GM18951 (cell line): ENCODE results near the gene SYNDIG1.

Experiments used
- POLR2A ChIP-seq: IDR thresholded peaks from 4 replicates; pipeline ENCODE4 v1.6.1; 2011; ENCODE audit warnings: mild to moderate bottlenecking; ENCODE audit not compliant: insufficient read length, insufficient read depth; ENCODE audit errors: extremely low read depth
- in situ Hi-C: fragments of 300-500 bp; cut with MboI; formaldehyde crosslinking; loops from one replicate; pipeline ENCODE4 v1.12.0; 2022; ENCODE audit warnings: low sequenced_read_pairs, mixed read lengths, inconsistent platforms; ENCODE audit not compliant: unreplicated experiment

Gene SYNDIG1

DNA sequence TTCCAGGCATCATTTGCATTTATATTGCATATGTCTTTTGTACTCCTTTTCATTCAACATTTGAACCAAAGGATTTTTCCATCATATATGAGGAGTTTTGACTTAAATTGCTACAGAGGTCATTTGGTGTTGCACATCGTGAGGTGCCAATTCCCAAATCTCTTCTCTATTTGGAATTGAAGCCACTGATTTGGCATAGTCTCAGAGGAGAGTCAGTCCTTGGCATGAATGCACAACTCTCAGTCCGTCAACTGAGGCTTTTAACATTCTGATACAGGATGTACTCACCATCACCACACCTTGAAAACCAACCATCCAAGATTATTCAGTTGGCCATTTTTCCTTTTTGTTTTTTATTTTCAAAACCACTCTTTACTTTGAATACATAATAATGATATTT, 31.1 kb upstream of the SYNDIG1 start:
- in situ Hi-C loops, result no loop called here
- no peak for TF ChIP-seq POLR2A

DNA sequence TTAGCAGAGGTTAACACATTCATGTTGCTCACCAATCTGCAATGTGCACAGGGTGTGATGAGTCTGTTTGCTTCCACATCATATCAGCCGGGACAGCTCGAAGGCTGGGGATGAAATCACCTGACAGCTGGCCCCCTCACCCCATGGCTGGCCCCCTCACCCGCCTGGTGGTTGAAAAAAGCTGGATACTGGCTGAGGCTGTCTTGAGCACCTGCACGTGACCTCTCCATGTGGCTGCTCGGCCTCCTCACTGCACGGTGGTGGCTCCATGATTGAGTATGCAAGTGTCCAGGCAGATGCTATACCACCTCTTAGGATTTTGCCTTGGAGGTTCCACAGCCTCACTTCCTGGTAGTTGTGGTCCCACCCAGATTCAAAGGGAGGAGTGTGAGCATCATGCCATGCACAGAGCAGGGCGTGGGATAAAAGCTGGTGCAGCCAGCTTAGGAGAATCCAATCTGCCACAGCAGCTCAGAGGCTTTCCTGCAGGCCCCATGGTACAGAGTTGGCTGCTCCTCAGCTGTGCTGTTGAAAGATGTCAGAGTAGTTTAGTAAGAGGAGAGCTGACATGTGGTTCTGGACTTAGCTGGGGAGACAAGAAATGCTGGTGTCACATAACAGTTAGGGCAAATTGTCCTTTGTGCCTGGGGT, 29.6 kb upstream of the SYNDIG1 start:
- no peak for TF ChIP-seq POLR2A
- in situ Hi-C loops, result no loop called here

DNA sequence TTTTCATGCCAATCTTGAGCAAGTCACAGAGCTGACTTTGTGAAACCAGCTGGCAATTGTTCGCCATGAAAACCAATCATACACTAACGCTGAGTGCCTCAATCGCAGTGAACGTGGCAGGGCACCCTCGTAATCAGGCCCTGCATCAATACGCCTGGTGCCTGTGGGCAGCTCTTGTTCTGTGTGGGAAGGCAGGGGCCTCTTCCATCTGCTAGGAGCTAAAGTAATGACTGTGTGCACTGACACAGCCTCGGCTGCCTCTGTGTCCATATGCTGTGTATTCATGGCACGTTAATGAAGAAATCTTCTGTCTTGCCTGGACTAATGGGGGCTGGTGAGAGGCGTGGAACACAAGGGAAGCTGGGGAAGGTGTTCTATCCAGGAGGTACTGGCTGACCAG, 27.8 kb upstream of the SYNDIG1 start:
- in situ Hi-C loops, result no loop called here
- no peak for TF ChIP-seq POLR2A

DNA sequence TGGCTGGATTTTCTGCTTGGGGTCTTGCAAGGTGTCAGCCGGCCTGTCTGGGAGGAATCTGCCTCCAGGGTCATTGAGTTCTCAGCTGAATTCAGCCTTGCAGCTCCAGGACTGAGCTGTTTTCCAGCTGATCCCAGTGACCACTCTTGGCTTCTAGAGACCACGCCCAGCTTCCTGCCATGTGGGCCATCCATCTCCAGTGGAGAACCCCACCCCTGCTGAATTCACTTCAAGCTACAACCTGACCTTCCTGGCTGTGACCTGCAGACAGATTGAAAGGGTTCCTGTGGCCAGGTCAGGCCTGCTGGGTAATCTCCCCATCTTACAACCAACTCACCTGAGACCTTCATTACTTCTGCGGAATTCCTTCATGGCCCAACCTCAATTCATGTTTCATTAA, 26.5 kb upstream of the SYNDIG1 start:
- in situ Hi-C loops, result no loop called here
- TF ChIP-seq POLR2A, result no peak

DNA sequence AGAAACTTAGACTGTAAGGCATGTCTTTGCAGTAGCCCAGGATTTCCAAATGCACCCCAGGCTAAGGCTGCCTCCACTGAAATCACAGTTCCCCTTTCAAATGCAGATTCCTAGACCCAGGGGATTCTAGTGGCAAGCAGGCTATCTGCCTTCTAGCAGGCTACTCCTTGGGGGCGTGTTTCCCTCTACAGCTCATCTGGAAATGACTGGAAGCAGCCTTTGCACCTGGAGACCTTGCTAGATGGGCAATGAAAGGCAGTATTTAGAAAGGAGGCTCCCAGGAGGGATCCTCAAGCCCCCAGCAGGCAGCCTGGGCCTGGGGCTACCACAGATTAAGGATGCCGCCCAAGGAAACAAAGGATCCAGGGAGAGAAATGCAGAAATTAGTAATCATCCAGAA, 26.0 kb upstream of the SYNDIG1 start:
- TF ChIP-seq POLR2A, result no peak
- in situ Hi-C loops, result no loop called here

DNA sequence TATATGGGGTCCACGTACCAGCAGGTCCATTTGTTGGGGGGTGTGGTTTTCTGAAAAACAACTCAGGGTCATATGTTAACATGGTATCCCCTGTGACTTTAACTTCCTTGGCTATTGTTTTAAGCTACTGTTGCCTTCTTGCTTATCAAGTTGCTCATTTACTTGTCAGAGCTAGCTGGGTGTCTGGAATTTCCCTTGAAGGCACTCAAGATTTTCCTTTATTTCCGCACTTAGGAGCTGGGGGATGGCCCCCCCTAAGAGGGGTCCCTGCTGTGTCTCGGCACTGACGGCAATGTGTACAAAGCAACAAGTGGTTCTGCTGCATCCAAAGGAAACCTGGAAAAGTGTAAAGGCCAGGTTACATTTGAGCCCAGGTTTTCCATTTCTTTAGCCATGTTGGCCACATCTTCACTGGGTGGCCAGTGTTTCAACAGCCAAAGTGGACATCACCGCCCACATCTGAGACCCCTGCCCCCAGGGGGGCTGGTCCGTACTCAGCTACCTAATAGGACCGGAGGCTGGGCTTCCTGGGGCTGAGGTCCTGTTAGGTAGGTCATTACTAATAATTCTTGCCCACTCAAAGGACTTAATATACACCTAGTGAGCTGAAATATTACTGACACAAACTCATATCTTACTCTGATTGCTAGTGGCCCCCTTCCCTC, 24.8 kb upstream of the SYNDIG1 start:
- in situ Hi-C loops, result no loop called here
- no peak for TF ChIP-seq POLR2A

DNA sequence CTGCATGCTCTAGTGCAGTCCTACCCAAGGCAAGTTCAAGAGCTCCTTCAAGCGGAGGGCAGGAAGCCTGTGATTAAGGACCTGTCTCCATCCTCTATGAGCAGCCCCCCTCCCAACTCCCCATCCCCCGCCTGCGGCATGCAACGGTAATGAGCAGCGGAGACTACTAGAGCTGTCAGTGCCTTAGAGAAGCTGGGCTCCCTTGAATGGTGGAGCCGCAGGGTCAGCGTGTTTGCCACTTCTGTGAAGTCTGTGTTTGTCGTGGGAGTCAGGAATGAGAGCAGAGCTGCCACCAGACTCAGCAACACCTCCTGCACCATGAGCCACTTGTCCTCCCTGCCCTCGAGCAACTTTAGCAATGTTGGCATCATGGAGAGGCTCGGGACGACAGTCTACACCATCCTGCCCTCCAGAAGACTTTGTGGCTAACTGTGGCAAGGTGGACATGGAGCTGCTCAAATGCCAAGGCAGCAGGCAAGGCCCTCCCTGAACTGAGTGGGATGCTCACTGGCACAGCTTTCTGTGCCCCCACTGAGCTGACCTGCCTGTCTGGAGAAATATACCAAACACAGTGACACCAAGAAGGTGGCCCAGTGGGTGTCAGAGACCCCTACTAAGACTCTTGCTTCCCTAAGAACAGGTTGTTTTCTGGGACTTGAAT, 23.8 kb upstream of the SYNDIG1 start:
- no peak for TF ChIP-seq POLR2A
- in situ Hi-C loops, result no loop called here

DNA sequence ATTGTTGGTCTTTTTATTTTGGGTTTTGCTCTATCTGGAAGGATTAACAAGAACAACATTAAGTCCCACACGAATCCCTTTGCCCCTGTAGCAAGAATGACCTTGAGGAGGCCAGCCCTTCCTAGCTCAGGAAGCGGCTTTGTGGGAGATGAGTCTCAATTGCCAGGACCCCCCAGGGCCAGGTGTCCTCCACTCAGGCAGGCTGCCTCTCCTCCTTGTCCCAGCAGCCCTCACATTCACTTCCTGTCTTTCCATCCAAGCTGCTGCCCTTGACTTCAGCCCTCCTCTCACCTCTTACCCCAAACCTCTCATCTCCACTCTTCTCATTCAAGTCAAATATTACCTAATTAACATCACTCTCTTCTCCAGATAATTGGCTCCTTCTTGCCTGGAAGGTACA, 22.6 kb upstream of the SYNDIG1 start:
- in situ Hi-C loops, result no loop called here
- TF ChIP-seq POLR2A, result no peak

DNA sequence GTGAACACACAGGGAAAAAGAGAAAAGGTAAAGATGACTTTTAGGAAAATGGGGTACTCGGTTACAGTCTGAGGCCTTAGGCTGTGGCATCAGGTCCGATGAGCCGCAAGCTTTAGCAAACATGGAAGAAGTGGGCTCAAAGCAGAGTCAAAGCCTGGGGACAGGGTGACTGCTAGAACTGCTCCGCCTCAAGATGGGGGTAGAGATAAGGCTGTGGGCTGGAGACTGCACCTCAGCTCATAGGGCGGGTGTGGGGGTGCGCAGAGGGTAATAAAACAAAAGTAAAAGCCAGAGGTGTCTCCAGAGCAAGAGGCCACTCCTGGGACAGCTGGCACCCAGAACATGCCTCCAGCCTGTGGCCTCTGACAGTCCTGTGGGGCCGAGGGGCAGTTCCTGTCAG, 21.3 kb upstream of the SYNDIG1 start:
- in situ Hi-C loops, result no loop called here
- TF ChIP-seq POLR2A, result no peak

DNA sequence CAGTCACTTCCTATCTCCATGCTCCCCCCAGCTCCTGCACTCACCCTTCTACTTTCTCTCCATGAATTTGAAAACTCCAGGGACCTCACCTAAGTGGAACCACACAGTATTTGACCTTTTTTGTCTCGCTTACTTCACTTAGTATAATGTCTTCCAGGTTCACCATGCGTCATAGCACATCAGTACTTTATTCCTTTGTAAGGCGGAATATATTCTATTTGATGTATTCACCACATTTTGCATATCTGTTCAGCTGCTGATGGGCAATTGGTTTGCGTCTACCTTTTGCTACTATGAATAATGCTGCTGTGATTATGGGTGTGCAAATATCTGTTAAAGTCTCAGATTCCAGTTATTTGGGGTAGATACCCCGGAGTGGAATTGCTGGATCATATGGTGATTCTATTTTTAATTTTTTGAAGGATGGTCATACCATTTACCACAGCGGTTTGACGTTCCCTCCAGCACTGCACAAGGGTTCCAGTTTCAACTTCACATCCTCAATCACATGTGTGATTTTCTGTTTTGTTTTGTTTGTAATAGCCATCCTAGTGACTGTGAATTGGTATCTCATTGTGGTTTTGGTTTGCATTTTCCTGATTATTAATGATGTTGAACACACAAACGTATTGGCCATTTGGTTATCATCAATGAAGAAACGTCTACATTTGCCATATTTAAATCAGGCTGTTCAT, 20.3 kb upstream of the SYNDIG1 start:
- in situ Hi-C loops, result no loop called here
- TF ChIP-seq POLR2A, result no peak

DNA sequence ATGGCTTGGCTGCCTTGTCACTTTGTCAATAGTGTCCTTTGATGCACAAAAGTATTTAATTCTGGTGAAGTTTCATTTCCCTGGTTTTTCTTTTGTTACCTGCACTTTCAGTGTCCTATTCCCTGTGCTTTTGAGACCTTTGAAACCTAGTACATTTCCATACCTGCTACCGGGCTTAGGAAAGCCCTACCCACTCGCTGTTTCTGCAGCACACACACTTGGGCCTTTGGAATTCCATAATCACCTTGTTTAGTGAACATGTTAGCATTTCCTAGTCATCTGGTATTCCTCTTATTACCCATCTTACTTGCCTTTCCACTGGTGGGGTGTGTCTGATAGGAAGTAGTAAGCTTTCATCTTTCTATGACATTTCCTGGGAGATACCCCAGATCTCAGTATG, 19.3 kb upstream of the SYNDIG1 start:
- TF ChIP-seq POLR2A, result no peak
- in situ Hi-C loops, result no loop called here

DNA sequence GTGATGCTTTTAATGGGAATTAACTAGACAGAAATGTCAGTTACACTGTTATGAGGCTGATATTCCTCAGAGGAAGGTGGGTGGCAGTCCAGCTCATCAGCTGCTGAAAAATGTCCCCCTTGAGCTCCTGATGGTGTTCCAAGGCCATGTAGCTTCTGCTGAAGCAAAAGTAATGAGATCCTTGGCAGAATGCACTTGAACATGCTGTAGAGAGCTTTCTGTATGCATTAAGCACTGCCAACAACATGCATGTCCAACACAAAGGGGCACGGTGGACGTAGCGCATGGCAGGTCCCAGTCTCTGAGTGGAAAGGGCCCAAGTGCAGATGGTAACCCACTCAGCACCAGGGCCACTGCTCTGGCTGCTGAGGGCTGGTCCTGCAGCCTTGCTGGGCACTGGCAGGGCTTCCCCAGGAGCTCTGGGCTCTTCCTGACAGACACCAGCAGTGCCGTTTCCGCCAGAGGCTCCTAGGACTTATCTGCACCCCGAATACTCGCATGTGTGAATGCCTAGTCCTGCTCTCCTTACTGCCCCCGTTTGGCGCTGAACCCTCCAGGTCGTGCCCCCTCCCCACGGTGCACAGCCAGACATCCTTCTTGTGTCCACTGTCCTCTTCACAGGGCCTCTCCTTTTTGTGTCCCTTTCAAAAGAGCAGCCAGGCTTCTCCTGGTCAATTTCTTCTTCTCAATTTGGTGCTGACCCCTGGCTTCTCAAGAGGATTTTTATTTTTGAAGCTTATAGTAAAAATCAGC, 18.6 kb upstream of the SYNDIG1 start:
- in situ Hi-C loops, result no loop called here
- no peak for TF ChIP-seq POLR2A

DNA sequence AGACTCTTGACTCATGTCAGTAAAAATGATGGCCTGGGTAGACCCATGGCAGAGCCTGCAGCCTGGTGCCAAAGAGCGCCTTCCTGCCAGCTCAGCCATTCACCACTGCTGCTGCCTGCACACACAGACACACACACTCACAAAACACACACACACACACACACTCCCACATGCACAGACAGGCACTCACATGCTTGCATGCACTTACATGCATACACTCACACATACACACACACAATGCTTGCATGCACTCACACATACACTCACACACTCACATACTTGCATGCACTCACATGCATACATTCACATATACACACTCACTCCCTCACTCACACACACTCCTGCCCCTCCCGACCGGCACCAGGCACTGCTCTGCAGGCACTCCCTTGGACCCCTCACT, 18.0 kb upstream of the SYNDIG1 start:
- in situ Hi-C loops, result no loop called here
- no peak for TF ChIP-seq POLR2A
